Neural progenitor cell (in vitro differentiated cells): ENCODE results near the gene GNAQ. TPM values are rescaled to one million over a fixed set of nuclear protein-coding genes. Genes with fewer than 3 reads are reported as not detected.
"Not testable (repeated sequence)": the region's sequence is repeated elsewhere in the genome, so short reads cannot be mapped to it uniquely, and the experiment has no call there.

Experiments used
- DNase-seq: peaks from one replicate; pipeline ENCODE4 v3.0.0-alpha.2; 2016; ENCODE audit warnings: low spot score
- H2AFZ ChIP-seq: fragments of 200-600 bp; sonication (generic); replicated peaks from 2 replicates; pipeline ENCODE4 v1.6.1; 2016; ENCODE audit warnings: antibody characterized with exemption
- H3F3A ChIP-seq: fragments of 200-600 bp; sonication (generic); 2 replicates; pipeline ENCODE4 v1.6.1; 2016; ENCODE audit warnings: antibody characterized with exemption, low read depth
- H3K27ac ChIP-seq: fragments of 200-600 bp; sonication (generic); 2 replicates; pipeline ENCODE4 v1.5.1; 2016; ENCODE audit warnings: mild to moderate bottlenecking
- H3K27me3 ChIP-seq: fragments of 200-600 bp; sonication (generic); 2 replicates; pipeline ENCODE4 v1.6.1; 2016; ENCODE audit warnings: mild to moderate bottlenecking, moderate library complexity
- H3K36me3 ChIP-seq: fragments of 200-600 bp; sonication (generic); 2 replicates; pipeline ENCODE4 v1.5.1; 2016
- H3K4me1 ChIP-seq: fragments of 200-600 bp; sonication (generic); 2 replicates; pipeline ENCODE4 v1.6.1; 2016; ENCODE audit warnings: mixed run types
- H3K4me2 ChIP-seq: fragments of 200-600 bp; sonication (generic); 2 replicates; pipeline ENCODE4 v1.6.1; 2016
- H3K4me3 ChIP-seq: fragments of 200-600 bp; sonication (generic); 2 replicates; pipeline ENCODE4 v1.5.1; 2016
- H3K79me2 ChIP-seq: fragments of 200-600 bp; sonication (generic); 2 replicates; pipeline ENCODE4 v1.6.1; 2016; ENCODE audit warnings: low read depth
- H3K9ac ChIP-seq: fragments of 200-600 bp; sonication (generic); 2 replicates; pipeline ENCODE4 v1.6.1; 2016
- H3K9me3 ChIP-seq: fragments of 200-600 bp; sonication (generic); 2 replicates; pipeline ENCODE4 v1.5.1; 2016; ENCODE audit warnings: low read depth
- H4K20me1 ChIP-seq: fragments of 200-600 bp; sonication (generic); 2 replicates; pipeline ENCODE4 v1.6.1; 2016; ENCODE audit warnings: low read depth
- H3K27ac Mint-ChIP-seq: 3 replicates; pipeline ENCODE4 v1.8.0; 2021; ENCODE audit warnings: mixed read lengths
- H3K27me3 Mint-ChIP-seq: 2 replicates; pipeline ENCODE4 v1.8.0; 2022; ENCODE audit warnings: low read depth, mild to moderate bottlenecking, inconsistent platforms, moderate library complexity, mixed read lengths; ENCODE audit not compliant: insufficient read depth
- H3K36me3 Mint-ChIP-seq: 3 replicates; pipeline ENCODE4 v1.8.0; 2021; ENCODE audit warnings: mixed read lengths
- H3K4me1 Mint-ChIP-seq: 3 replicates; pipeline ENCODE4 v1.8.0; 2021; ENCODE audit warnings: mixed read lengths
- H3K4me3 Mint-ChIP-seq: 3 replicates; pipeline ENCODE4 v1.8.0; 2021; ENCODE audit warnings: mild to moderate bottlenecking, moderate library complexity, mixed read lengths
- H3K9me3 Mint-ChIP-seq: 3 replicates; pipeline ENCODE4 v1.8.0; 2020; ENCODE audit warnings: mixed read lengths
- EZH2 ChIP-seq: fragments of 200-600 bp; sonication (generic); IDR thresholded peaks from 2 replicates; pipeline ENCODE4 v1.6.1; 2017; ENCODE audit warnings: antibody characterized with exemption, mild to moderate bottlenecking, moderate library complexity
- EZH2phosphoT487 ChIP-seq: fragments of 200-600 bp; sonication (generic); IDR thresholded peaks from 2 replicates; pipeline ENCODE4 v1.6.1; 2017; ENCODE audit warnings: antibody characterized with exemption
- total RNA-seq: library from RNA; depleted of rRNA; stranded (reverse); fragments of >200 nt; gene quantifications from 2 replicates; pipeline ENCODE4 v1.2.3, GENCODE V29; 2015; ENCODE audit warnings: low replicate concordance
- TF ChIP-seq, protein P1 (sequence below): fragments of 200-600 bp; sonication (generic); IDR thresholded peaks from 2 replicates; pipeline ENCODE4 v1.5.1; 2017; ENCODE audit warnings: antibody characterized with exemption, mild to moderate bottlenecking

GNAQ gene
- total RNA-seq, 1 donor from 2014 or later, result 87.9 TPM

DNA sequence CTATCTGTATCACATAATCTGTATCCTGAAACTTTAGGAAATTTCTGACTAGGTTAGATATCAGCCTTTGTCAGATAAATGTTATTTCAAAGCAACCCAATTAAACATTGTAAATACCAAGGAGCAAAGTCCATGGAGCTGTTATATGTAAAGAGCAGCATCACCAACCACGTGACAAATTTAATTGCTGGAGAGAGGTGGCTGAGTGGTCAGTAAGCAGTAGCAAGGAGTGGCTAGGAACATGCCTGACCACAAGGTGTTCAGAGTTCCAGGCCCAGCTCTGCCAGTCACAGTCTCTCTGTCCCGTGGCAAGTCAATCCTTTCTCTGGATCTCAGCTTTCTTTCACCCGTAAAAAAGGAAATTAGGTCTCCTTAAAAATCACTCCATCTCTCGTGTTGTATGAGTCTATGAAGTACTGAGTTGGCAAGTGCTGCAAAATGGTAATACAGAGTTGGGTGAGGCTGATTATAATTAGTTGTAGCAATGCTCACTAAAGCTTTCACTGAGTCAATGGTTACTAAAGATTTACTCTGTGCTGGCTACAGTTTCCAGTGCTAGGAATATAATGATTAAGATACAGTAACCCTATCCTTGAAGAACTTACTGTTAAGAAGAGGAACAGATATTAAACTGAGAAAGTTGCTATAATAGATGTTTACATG, 166.1 kb downstream of the GNAQ start:
- Histone ChIP-seq H3K36me3 (no peaks in the 10 kb centered on the region), H3K79me2 (peaks cover 6% of the 10 kb centered on the region), H3K27me3 (no peaks in the 10 kb centered on the region), H3K4me2 (no peak overlapping the region), H3K4me1 (no peaks in the 10 kb centered on the region), H4K20me1 (no peaks in the 10 kb centered on the region), H3K27ac (no peak overlapping the region), H2AFZ (no peak overlapping the region), H3F3A (no peaks in the 10 kb centered on the region), H3K4me3 (no peak overlapping the region), H3K9me3 (no peaks in the 10 kb centered on the region), H3K9ac (no peak overlapping the region)
- H3K4me3 Mint-ChIP-seq, result no peak overlapping the region
- peaks cover 3% of the 10 kb centered on the region for H3K4me1 Mint-ChIP-seq
- H3K9me3 Mint-ChIP-seq, result peaks cover 40% of the 10 kb centered on the region
- peaks cover 7% of the 10 kb centered on the region for H3K27me3 Mint-ChIP-seq
- DNase-seq, result no peak
- H3K36me3 Mint-ChIP-seq, result peaks cover 41% of the 10 kb centered on the region
- TF ChIP-seq, protein P1, sequence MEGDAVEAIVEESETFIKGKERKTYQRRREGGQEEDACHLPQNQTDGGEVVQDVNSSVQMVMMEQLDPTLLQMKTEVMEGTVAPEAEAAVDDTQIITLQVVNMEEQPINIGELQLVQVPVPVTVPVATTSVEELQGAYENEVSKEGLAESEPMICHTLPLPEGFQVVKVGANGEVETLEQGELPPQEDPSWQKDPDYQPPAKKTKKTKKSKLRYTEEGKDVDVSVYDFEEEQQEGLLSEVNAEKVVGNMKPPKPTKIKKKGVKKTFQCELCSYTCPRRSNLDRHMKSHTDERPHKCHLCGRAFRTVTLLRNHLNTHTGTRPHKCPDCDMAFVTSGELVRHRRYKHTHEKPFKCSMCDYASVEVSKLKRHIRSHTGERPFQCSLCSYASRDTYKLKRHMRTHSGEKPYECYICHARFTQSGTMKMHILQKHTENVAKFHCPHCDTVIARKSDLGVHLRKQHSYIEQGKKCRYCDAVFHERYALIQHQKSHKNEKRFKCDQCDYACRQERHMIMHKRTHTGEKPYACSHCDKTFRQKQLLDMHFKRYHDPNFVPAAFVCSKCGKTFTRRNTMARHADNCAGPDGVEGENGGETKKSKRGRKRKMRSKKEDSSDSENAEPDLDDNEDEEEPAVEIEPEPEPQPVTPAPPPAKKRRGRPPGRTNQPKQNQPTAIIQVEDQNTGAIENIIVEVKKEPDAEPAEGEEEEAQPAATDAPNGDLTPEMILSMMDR, result no peak
- no peak overlapping the region for H3K27ac Mint-ChIP-seq

DNA sequence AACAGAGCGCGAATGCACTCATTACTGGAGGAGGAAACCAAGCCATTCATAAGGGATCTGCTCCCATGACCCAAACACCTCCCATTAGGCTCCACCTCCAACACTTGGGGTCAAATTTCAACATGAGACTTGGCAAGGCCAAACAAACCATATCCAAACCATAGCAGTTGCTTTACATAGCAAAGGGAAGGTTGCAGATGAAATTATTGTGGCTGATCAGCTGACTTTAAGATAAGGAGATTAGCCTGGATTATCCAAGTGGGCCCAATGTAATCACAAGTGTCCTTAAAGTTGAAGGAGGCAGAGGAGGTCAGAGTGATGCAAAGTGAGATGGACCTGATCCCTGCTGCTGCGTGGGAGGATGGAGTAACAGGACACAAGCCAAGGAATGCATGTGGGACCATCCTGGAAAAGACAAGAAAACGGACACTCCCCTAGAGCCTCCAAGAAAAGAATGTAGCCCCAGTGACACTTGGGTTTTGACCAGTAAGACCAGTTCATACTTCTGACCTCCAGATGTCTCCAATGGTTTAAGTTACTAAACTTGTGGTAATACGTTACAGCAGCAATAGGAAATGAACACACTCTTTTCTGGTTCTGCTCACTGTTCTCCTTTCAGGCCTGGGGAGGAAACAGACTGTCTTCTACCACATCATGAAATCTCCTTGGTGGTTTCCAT, 167.3 kb downstream of the GNAQ start:
- no peak overlapping the region for H2AFZ ChIP-seq
- H3K36me3 ChIP-seq, result no peaks in the 10 kb centered on the region
- peaks cover 40% of the 10 kb centered on the region for H3K9me3 Mint-ChIP-seq
- no peak overlapping the region for H3K4me3 ChIP-seq
- no peak overlapping the region for H3K4me3 Mint-ChIP-seq
- H3K27me3 Mint-ChIP-seq, result peaks cover 9% of the 10 kb centered on the region
- no peak overlapping the region for H3K27ac ChIP-seq
- H3K4me1 Mint-ChIP-seq, result peaks cover 3% of the 10 kb centered on the region
- no peaks in the 10 kb centered on the region for H3F3A ChIP-seq
- peaks cover 5% of the 10 kb centered on the region for H3K79me2 ChIP-seq
- TF ChIP-seq EZH2phosphoT487 (no peak), EZH2 (no peak)
- TF ChIP-seq, protein P1, result no peak
- no peaks in the 10 kb centered on the region for H3K27me3 ChIP-seq
- no peak overlapping the region for H3K4me2 ChIP-seq
- H3K27ac Mint-ChIP-seq, result no peak overlapping the region
- DNase-seq, result no peak
- H3K36me3 Mint-ChIP-seq, result peaks cover 42% of the 10 kb centered on the region
- H3K4me1 ChIP-seq, result no peaks in the 10 kb centered on the region
- H3K9me3 ChIP-seq, result no peaks in the 10 kb centered on the region
- no peaks in the 10 kb centered on the region for H4K20me1 ChIP-seq
- H3K9ac ChIP-seq, result no peak overlapping the region

DNA sequence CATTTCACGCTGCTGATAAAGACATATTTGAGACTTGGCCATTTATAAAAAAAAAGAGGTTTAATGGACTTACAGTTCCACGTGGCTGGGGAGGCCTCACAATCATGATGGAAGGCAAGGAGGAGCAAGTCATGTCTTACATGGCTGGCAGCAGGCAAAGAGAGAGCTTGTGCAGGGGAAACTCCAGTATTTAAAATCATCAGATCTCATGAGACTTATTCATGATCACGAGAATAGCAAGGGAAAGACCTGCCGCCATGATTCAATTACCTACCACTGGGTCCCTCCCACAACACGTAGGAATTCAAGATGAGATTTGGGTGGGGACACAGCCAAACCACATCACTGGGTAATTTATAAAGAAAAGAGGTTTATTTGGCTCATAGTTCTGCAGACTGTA, 168.0 kb downstream of the GNAQ start:
- not testable (repeated sequence) for H2AFZ ChIP-seq, H3K79me2 ChIP-seq, H4K20me1 ChIP-seq, H3K4me2 ChIP-seq, H3K27ac ChIP-seq, H3K4me1 Mint-ChIP-seq, H3K27me3 Mint-ChIP-seq, H3K9ac ChIP-seq, H3K36me3 ChIP-seq, DNase-seq, H3K27ac Mint-ChIP-seq, H3K4me3 Mint-ChIP-seq, H3F3A ChIP-seq, H3K4me3 ChIP-seq, H3K4me1 ChIP-seq, H3K9me3 ChIP-seq, H3K27me3 ChIP-seq
- H3K36me3 Mint-ChIP-seq, result peaks cover 46% of the 10 kb centered on the region
- H3K9me3 Mint-ChIP-seq, result peaks cover 40% of the 10 kb centered on the region

DNA sequence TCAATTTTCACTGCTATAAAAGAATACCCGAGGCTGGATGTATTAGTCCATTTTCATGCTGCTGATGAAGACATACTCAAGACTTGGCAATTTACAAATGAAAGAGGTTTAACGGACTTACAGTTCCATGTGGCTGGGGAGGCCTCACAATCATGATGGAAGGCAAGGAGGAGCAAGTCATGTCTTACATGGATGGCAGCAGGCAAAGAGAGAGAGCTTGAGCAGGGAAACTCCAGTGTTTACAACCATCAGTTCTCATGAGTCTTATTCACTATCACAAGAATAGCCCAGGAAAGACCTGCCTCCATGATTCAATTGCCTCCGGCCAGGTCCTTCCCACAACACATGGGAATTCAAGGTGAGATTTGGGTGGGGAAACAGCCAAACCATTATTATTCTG, 170.7 kb downstream of the GNAQ start:
- H3K27ac Mint-ChIP-seq, DNase-seq, H3K4me1 ChIP-seq, H3K9me3 ChIP-seq, H3K79me2 ChIP-seq, H3K9ac ChIP-seq, H3K27ac ChIP-seq, H4K20me1 ChIP-seq, H3F3A ChIP-seq, H2AFZ ChIP-seq, H3K36me3 ChIP-seq, H3K27me3 Mint-ChIP-seq, H3K4me1 Mint-ChIP-seq, H3K4me3 Mint-ChIP-seq, H3K4me2 ChIP-seq, H3K27me3 ChIP-seq, H3K4me3 ChIP-seq: not testable (repeated sequence)
- Mint-ChIP-seq H3K9me3 (peaks cover 40% of the 10 kb centered on the region), H3K36me3 (peaks cover 53% of the 10 kb centered on the region)
